Measurements from ENCODE around the gene PTH. TPM values are rescaled to one million over a fixed set of nuclear protein-coding genes. Genes with fewer than 3 reads are reported as not detected.

The PTH gene
- total and polyA plus RNA-seq, 9 of the 15 experiments (the other 6 are each of a cell fraction or from before 2014, with no cell fraction given), result not detected

DNA sequence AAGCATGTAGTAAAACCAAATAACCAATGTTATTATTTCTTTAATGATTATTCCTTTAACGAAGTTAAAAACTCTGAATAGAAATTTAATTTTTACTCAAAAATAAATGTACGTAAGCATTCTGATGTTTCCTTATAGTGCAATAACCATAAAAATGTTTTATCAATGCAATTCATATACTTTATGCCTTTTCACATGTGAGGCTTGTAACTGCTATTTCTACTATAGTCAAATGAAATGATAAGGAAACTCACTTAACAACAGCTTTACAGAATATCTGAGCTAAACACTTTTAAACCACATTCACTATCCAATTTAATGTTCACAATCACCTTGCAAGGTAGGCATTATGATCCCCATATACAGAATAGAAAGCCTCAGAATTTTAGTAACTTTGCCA is 50.2 kb downstream of the PTH start:
- Histone ChIP-seq H3K4me1 (replicated peaks in 1 of 2; ENCODE audit: control insufficient read depth in 2 of 2, insufficient read depth in 2 of 2, low read length in 2 of 2) (no peaks in the 10 kb centered on the region), H3K4me2 (ENCODE audit: insufficient read depth, low read length) (no peak overlapping the region), H2AFZ (ENCODE audit: low read depth, low read length) (no peak overlapping the region), H4K20me1 (replicated peaks; ENCODE audit: control insufficient read depth, insufficient read depth, low read length) (no peaks in the 10 kb centered on the region), H3K36me3 (ENCODE audit: control insufficient read depth, insufficient read depth, low read length) (no peaks in the 10 kb centered on the region), H3K9ac (ENCODE audit: insufficient read depth in 1 of 2, low read depth in 2 of 2, low read length in 2 of 2) (no peak overlapping the region), H3K27ac (ENCODE audit: extremely low read depth, low read depth, low read length) (no peak overlapping the region), H3K9me3 (replicated peaks; ENCODE audit: control insufficient read depth, insufficient read depth, low read depth, low read length) (no peaks in the 10 kb centered on the region), H3K9me1 (ENCODE audit: control insufficient read depth, insufficient read depth, low read length) (no peaks in the 10 kb centered on the region), H3K27me3 (ENCODE audit: control insufficient read depth in 2 of 2, insufficient read depth in 2 of 2, low read length in 2 of 2) (no peaks in the 10 kb centered on the region), H3K4me3 (no peak overlapping the region), H3K79me2 (ENCODE audit: control insufficient read depth, insufficient read depth, low read length) (peaks cover 3% of the 10 kb centered on the region; the same call in 1 of the 3 replicates)
- intact Hi-C loops (cut with micrococcal nuclease), result no loop called here
- POLR2A ChIA-PET, result no interaction called here
- 75% methylated on average over 2 of the region's 2 CpGs for WGBS (ENCODE audit: insufficient coverage, low coverage, missing lambda C conversion rate)
- no peak for ATAC-seq
- no peak for FAIRE-seq
- TF ChIP-seq, protein P1, sequence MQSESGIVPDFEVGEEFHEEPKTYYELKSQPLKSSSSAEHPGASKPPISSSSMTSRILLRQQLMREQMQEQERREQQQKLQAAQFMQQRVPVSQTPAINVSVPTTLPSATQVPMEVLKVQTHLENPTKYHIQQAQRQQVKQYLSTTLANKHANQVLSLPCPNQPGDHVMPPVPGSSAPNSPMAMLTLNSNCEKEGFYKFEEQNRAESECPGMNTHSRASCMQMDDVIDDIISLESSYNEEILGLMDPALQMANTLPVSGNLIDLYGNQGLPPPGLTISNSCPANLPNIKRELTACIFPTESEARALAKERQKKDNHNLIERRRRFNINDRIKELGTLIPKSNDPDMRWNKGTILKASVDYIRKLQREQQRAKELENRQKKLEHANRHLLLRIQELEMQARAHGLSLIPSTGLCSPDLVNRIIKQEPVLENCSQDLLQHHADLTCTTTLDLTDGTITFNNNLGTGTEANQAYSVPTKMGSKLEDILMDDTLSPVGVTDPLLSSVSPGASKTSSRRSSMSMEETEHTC (IDR thresholded peaks at IDR 0.05), result no peak
- TF ChIP-seq ZNF436 (CRISPR knock-in tag; IDR thresholded peaks at IDR 0.05), result no peak
- no peak for DNase-seq (ENCODE audit: extremely low read depth in 1 of 4, low spot score in 3 of 4)
- CTCF ChIA-PET (ENCODE audit: low intra/inter-chr PET ratio), result no interaction called here
- in situ Hi-C loops (cut with MboI), result no loop called here
- BruUV-seq (replicated peaks), result no TSS peak

Other genes starting within 250 kb of the PTH start
- gene BMAL1, start 218.2 kb downstream of the PTH start, total RNA-seq (2014; rRNA removed), result 0.57 and 2.4 TPM in 2 replicates
- 1.5 and 2.6 TPM in 2 replicates for gene BMAL1, start 218.2 kb downstream of the PTH start, total RNA-seq (2014; rRNA removed; fragmentation: Illumina TruSeq; extraction: Trizol)
- 0.54 and 0.64 TPM in 2 replicates for gene BMAL1, start 218.2 kb downstream of the PTH start, total RNA-seq (2015; rRNA removed; fragmentation: Illumina TruSeq; extraction: Trizol)
- gene BMAL1, start 218.2 kb downstream of the PTH start, total RNA-seq (2021), result 0.64 and 2.1 TPM in 2 replicates
- 0.40 and 0.45 TPM in 2 replicates for gene BMAL1, start 218.2 kb downstream of the PTH start, polyA plus RNA-seq (2011; rRNA removed)
- 1.0 and 1.1 TPM in 2 replicates for gene BMAL1, start 218.2 kb downstream of the PTH start, polyA plus RNA-seq (2014; fragmentation: Illumina TruSeq; extraction: Trizol)
- under 1 TPM; 0.14 to 0.24 TPM for gene BMAL1, start 218.2 kb downstream of the PTH start, polyA plus RNA-seq (2014; fragmentation: Nextera tagmentation; extraction: Ambion mirVana)
- gene BMAL1, start 218.2 kb downstream of the PTH start, polyA plus RNA-seq (2014; rRNA removed), result 1.1 and 4.4 TPM in 2 replicates
- gene BTBD10, start 32.8 kb downstream of the PTH start, total RNA-seq (2014; rRNA removed), result 15.3 and 16.1 TPM in 2 replicates
- 20.2 and 22.8 TPM in 2 replicates for gene BTBD10, start 32.8 kb downstream of the PTH start, total RNA-seq (2014; rRNA removed; fragmentation: Illumina TruSeq; extraction: Trizol)
- gene BTBD10, start 32.8 kb downstream of the PTH start, total RNA-seq (2015; rRNA removed; fragmentation: Illumina TruSeq; extraction: Trizol), result 20.9 and 22.8 TPM in 2 replicates
- 11.6 and 12.4 TPM in 2 replicates for gene BTBD10, start 32.8 kb downstream of the PTH start, total RNA-seq (2021)
- gene BTBD10, start 32.8 kb downstream of the PTH start, polyA plus RNA-seq (2011; rRNA removed), result 14.6 and 17.3 TPM in 2 replicates
- gene BTBD10, start 32.8 kb downstream of the PTH start, polyA plus RNA-seq (2014; fragmentation: Illumina TruSeq; extraction: Trizol), result 15.5 and 16.3 TPM in 2 replicates
- 10 to 100 TPM; 13.4 to 21.4 TPM for gene BTBD10, start 32.8 kb downstream of the PTH start, polyA plus RNA-seq (2014; fragmentation: Nextera tagmentation; extraction: Ambion mirVana)
- 11.9 and 15.0 TPM in 2 replicates for gene BTBD10, start 32.8 kb downstream of the PTH start, polyA plus RNA-seq (2014; rRNA removed)
- 31.2 and 33.0 TPM in 2 replicates for gene FAR1, start 172.7 kb upstream of the PTH start, total RNA-seq (2014; rRNA removed)
- gene FAR1, start 172.7 kb upstream of the PTH start, total RNA-seq (2014; rRNA removed; fragmentation: Illumina TruSeq; extraction: Trizol), result 63.6 and 80.0 TPM in 2 replicates
- 46.8 and 52.6 TPM in 2 replicates for gene FAR1, start 172.7 kb upstream of the PTH start, total RNA-seq (2015; rRNA removed; fragmentation: Illumina TruSeq; extraction: Trizol)
- gene FAR1, start 172.7 kb upstream of the PTH start, total RNA-seq (2021), result 62.0 and 63.5 TPM in 2 replicates
- 73.5 and 88.2 TPM in 2 replicates for gene FAR1, start 172.7 kb upstream of the PTH start, polyA plus RNA-seq (2011; rRNA removed)
- gene FAR1, start 172.7 kb upstream of the PTH start, polyA plus RNA-seq (2014; fragmentation: Illumina TruSeq; extraction: Trizol), result 61.7 and 67.6 TPM in 2 replicates
- 10 to 100 TPM; 17.7 to 23.3 TPM for gene FAR1, start 172.7 kb upstream of the PTH start, polyA plus RNA-seq (2014; fragmentation: Nextera tagmentation; extraction: Ambion mirVana)
- 42.2 and 43.6 TPM in 2 replicates for gene FAR1, start 172.7 kb upstream of the PTH start, polyA plus RNA-seq (2014; rRNA removed)

Measured in K562 (cell line).